ENCODE data around the gene METTL16.

The METTL16 gene

GRCh38 chr17:2369551-2370210, 142.0 kb downstream of the METTL16 start:
- in situ Hi-C loops (cut with HindIII; ENCODE audit: low sequenced_read_pairs): no loop called here

GRCh38 chr17:2369039-2369438, 142.6 kb downstream of the METTL16 start:
- in situ Hi-C loops (cut with HindIII; ENCODE audit: low sequenced_read_pairs): no loop called here

DNA sequence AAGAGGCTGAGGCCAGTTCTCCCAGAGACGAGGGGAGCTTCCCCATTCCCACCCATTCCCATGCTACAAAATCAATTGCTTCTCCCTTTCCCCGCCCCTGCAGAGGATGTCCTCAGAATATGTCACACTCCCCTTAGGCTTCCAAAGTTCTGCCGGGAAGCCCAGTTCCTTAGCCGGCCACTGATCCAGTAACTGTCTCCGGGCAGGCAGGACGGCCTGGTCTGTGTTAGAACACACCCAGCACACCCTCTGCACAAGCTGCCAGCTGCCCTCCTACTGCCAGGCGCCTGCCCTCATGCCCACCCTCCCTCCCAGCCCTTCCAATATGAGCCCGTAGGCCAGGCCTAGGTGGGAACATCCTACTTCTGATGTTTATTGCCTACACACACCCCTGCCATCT, 143.3 kb downstream of the METTL16 start:
- in situ Hi-C loops (cut with HindIII; ENCODE audit: low sequenced_read_pairs): no loop called here

- in situ Hi-C loops (cut with HindIII; ENCODE audit: low sequenced_read_pairs): no loop called here
Observed at GRCh38 chr17:2366747-2367494, 144.8 kb downstream of the METTL16 start.
